SH-SY5Y (cell line): ENCODE measurements around the gene EFCAB10.

Experiments
- GATA2 ChIP-seq: IDR thresholded peaks from 2 replicates; pipeline ENCODE4 v1.6.1; 2011; ENCODE audit warnings: mild to moderate bottlenecking, low read depth, low read length
- GATA3 ChIP-seq: IDR thresholded peaks from 2 replicates; pipeline ENCODE4 v1.6.1; 2011; ENCODE audit warnings: low read depth, mild to moderate bottlenecking, low read length, moderate library complexity

- TF ChIP-seq GATA3 (no peak), GATA2 (no peak)
Measured at GRCh38 chr7:105600720-105601550, 19.6 kb upstream of the EFCAB10 start.
